ENCODE results near the gene UPF1.

The UPF1 gene

DNA sequence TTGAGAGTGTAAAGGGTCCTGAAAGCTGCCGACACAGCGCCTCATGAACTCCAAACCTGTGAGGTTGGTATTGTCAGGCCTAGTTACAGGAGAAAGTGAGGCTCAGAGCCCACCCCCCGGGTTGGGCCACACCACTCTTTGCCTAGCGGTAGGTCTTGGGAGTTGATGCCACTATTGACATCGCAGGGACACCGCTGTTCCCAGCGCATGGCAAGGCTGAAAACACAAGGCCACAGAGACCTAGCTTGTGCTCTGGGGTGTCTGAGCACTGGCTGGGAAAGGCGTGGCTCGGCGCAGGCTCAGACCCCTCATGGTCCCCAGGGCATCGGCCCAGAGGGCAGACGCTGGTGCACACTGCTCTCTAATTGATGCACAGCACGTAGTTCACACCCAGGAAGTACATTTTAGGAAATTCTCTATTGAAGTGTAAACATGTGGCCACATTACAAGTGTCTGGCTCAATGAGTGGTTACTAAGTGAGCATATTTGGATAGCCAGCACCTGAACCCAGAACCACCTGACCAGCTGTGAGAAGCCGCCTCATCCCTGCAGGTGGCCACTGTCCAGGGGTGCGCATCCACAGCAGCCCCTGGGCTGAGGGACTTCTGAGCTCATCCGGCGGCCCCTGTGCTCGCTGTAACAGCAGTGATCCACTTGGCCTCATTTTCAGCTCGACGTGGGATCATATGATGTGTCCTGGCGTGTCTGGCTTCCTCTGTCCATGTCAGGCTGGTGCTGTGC lies 27.3 kb downstream of the UPF1 start:
- no peak for DNase-seq

- DNase-seq = no peak
These were observed 28.0 kb downstream of the UPF1 start for GRCh38 chr19:18859676-18860301.

DNA sequence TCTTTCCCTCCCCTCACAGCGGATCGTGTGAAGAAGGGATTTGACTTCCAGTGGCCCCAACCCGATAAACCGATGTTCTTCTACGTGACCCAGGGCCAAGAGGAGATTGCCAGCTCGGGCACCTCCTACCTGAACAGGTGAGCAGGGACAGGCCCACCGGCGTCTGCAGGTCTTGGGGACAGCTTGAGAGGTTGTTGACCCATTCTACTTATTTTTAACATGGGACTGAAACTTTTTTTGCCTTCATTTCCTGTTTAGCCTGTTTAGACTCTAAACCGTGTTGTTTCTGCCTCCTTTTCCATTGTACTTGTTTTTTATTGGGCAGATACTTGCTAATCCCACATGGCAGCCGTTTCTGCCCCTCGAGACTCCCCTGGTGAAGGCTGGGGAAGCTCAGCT lies 28.5 kb downstream of the UPF1 start:
- no peak for DNase-seq

- no peak for DNase-seq
These were observed 29.0 kb downstream of the UPF1 start for GRCh38 chr19:18860725-18861124.

- no peak for DNase-seq
These were observed 29.5 kb downstream of the UPF1 start for GRCh38 chr19:18861235-18861634.

- DNase-seq = no peak
These were observed 30.2 kb downstream of the UPF1 start for GRCh38 chr19:18861917-18862316.

- DNase-seq = no peak
These were observed 31.4 kb downstream of the UPF1 start for GRCh38 chr19:18862976-18863842.

DNA sequence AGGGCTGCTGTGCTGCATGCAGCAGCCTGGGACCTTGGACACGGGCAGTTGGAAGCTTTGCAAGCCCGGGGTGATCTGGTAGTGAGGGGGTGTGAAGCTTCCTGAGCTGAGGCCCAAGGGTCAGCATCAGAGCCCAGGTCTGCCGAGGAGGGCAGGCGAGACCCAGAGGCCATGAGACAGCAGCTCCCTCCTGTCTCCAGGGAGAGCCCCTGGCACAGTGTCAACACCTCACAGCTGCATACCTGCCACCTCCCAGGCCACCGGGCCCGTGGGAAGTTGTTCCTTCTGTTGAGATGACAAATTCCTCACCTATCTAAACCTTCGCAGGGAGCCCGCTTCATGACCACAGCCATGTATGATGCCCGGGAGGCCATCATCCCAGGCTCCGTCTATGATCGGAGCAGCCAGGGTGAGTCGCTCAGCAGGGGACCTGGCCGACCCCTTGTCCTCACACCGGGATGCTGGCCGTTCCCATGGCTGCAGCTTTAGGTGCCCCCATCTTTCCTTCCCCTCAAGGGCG lies 32.1 kb downstream of the UPF1 start:
- DNase-seq = no peak

DNA sequence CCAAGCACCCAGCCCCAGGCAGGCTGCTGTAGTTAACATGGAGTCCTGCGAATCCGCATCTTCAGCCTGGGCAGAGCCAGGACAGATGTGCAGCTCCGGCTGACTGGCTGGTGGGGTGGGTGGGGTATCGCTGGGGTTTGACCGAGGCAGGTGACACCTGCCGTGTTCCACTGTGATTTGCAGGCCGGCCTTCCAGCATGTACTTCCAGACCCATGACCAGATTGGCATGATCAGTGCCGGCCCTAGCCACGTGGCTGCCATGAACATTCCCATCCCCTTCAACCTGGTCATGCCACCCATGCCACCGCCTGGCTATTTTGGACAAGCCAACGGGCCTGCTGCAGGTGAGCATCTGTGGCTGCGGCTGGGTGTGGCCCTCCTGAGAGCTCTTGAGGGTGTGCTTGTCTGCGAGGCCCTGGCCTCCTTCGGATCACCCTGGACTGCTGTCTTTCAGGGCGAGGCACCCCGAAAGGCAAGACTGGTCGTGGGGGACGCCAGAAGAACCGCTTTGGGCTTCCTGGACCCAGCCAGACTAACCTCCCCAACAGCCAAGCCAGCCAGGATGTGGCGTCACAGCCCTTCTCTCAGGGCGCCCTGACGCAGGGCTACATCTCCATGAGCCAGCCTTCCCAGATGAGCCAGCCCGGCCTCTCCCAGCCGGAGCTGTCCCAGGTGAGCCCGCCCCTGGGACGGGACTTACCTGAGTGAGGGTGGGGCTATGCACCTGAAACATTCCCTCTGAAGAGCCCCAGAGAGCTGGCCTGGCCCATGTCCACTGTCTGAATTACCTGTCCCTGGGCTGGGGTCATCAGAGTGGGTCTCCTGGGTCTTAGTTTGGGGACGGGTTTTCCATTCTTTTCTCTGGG lies 33.6 kb downstream of the UPF1 start:
- DNase-seq = no peak

DNA sequence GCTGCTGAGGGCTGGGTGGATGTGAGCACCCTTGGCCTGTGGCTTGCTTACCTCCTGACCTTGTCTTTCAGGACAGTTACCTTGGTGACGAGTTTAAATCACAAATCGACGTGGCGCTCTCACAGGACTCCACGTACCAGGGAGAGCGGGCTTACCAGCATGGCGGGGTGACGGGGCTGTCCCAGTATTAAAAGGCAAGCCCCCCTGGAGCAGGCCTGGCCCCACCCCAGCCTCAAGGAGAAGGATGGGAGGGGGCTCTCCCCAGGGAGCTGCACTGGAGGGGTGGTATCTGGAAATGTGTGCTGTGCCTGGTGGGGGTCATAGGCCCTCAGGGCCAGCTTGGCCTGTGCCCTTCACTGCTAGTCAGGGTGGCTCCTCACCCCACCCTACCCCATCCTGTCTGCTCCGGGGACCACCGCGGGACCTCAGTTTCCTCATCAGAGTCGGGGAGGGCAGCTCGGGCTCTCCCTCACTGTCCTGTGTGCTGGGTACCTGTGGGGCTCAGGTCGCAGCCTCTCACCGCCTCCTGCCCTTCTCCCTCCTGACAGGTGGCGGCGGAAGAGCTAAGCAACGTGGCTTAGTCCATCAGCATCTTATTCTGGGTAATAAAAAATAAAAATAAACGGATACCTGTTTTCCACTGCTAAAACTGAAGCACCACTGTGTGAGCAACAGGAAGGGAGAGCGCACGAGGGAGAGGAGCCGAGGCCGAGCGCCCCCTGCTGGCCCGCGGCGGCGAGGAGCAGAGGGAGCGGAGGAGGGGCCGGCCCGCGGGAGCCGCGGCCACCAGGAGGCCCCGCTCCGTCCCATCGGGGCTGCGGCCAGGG lies 34.4 kb downstream of the UPF1 start:
- DNase-seq = no peak

DNA sequence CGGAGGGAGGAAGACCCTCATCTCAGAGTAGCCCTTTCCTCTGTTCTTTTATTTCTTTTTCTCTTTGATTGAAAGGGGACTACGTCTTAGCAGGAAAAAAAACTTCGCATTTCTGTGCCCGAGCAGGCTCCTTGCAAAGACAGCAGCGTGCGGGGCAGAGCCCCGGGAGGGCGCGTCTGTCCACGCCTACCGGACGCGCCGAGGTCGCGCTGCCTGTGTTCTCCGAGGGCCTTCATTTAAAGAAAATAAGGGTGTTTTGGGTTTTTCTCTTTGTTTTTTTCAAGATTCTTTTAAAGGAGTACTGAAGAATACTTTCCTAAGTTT lies 35.0 kb downstream of the UPF1 start:
- no peak for DNase-seq

- no peak for DNase-seq
These were observed 35.4 kb downstream of the UPF1 start for GRCh38 chr19:18867199-18867598.

DNA sequence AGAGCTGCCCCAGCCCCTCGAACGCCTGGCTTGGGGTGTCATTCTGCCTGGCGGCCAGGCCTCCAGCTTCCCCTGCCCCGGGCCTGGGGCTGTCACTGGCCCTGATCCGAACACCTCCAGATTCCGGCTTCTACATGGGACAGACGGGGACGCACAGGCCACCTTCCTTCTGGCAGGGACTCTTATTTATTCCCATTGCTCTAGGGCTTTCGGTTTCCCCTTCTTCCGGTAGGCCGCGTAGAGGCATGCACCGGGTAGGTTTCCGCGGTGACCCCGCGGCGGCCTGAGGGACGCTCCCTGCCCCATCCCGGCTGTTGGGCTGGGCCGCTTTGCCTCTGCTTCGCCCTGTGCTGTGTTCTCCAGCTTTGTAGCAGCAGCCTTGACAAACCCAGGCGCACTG lies 36.0 kb downstream of the UPF1 start:
- no peak for DNase-seq

- no peak for DNase-seq
These were observed 36.7 kb downstream of the UPF1 start for GRCh38 chr19:18868380-18869022.

GRCh38 chr19:18869023-18869618 lies 37.4 kb downstream of the UPF1 start:
- no peak for DNase-seq

GRCh38 chr19:18869781-18870530 lies 38.2 kb downstream of the UPF1 start:
- no peak for DNase-seq

DNA sequence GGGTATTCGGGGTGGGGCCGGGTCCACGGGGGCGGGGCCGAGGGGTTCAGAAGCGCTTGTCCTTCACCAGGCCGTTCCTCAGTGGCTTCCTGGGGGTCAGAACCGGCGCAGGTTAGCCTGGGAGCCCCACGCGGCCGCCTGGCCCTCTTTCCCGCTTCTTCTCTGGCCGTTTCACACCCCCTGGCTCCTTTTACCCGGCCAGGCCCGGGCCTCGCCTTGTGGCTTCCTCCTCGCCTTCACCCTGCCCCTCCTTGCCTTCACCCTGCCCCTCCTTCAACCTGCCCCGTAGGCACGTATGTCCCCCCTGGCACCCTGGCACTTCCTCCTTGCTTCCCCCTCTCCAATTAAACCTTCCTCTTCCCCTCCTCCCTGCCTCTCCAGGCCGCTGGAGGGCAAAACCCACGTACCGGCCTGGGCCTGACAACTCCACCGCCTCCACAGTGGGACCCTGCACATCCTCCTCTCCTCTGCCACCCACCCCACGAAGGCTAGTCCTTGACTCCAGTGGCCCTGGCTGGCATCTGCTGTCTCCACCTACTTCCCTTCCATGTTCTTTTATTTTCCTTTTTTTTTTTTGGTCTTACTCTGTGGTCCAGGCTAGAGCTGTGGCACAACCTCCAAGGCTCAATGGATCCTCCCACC lies 38.9 kb downstream of the UPF1 start:
- no peak for DNase-seq

- DNase-seq = no peak
These were observed 39.8 kb downstream of the UPF1 start for GRCh38 chr19:18871543-18871942.

DNA sequence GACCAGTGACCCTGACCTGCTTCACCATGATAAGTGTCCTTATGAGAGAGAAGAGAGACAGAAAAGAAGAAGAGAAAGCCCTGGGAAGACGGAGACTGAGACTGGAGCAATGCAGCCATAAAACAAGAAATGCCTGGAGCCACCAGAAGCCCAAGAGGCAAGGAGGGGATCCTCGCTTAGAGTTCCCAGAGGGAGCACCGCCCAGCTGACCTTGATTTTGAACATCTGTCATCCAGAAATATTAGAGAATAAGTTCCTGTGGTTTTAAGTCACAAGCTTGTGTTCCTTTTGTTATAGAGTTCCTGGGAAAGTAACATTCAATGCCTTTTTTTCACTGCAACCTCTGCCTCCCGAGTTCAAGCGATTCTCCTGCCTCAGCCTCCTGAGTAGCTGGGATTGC lies 44.0 kb downstream of the UPF1 start:
- no peak for DNase-seq

DNA sequence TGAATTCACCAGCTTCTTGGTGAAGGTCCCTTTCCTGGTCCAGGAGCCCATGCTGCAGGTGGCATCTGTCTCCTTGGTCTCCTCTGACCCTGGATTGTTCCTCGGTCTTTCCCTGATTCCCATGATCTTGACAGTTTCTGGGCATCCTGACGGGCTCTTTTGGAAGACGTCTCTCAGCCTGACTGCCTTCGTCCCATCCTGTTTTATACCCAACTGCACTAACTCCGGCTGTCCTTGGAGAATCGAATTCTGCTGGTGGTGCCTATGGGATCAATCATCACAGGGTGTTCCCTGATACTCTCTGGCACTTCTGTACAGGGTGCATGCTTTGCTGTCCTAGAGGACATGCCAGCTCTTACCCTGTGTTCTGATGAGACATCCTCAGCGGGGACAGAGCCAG lies 45.1 kb downstream of the UPF1 start:
- no peak for DNase-seq

Measured in NCI-H2029 treated with DMSO at 0.1 percent for 48 hours (cell line).